HepG2 (cell line): ENCODE measurements around the gene RBM19. TPM values are rescaled to one million over a fixed set of nuclear protein-coding genes. Genes with fewer than 3 reads are reported as not detected.
"Not testable (repeated sequence)": the region's sequence is repeated elsewhere in the genome, so short reads cannot be mapped to it uniquely, and the experiment has no call there.

ENCODE experiments used
- ATAC-seq: fragments of 200-7000 bp; cut with Tn5 transposase; 3 replicates; pipeline ENCODE4 v1.9.1; 2020; ENCODE audit warnings: mild to moderate bottlenecking, moderate library complexity
- BruUV-seq: library from RNA; stranded (reverse); fragments of 400-500 nt; replicated peaks from 2 replicates; lab custom pipeline; 2021; lab: Mats Ljungman, UMichigan
- CTCF ChIA-PET: fragments of 300-600 bp; formaldehyde crosslinking; extraction: SDS; loops from one replicate; lab custom pipeline; 2021; ENCODE audit warnings: low total read pairs, inconsistent platforms, low intra/inter-chr PET ratio; lab: Yijun Ruan, JAX
- POLR2A ChIA-PET: fragments of 350-600 bp; sonication (Branson Sonifier 250); formaldehyde crosslinking; loops from one replicate; lab custom pipeline; 2020; ENCODE audit warnings: antibody characterized with exemption, inconsistent platforms; lab: Yijun Ruan, JAX
- DNase-seq: peaks from one replicate; pipeline ENCODE4 v3.0.0-alpha.2; 2015; ENCODE audit warnings: low spot score
- FAIRE-seq: peaks from 3 replicates; lab custom pipeline; 2011; peaks lifted over from hg19 to GRCh38; lab: Jason Lieb, UNC
- H2AFZ ChIP-seq: one replicate; pipeline ENCODE4 v1.6.1; 2011; ENCODE audit warnings: low read length, inconsistent platforms
- H3K27ac ChIP-seq: fragments of 300-600 bp; 3 replicates; pipeline ENCODE4 v1.8.0; 2011; ENCODE audit warnings: mixed run types, mild to moderate bottlenecking, mixed read lengths, low read length, inconsistent platforms; ENCODE audit not compliant: insufficient read depth; ENCODE audit errors: extremely low read length
- H3K27me3 ChIP-seq, 2 experiments: fragments of 200-600 bp in 1 of 2; 2 replicates in 1 of 2; 3 replicates in 1 of 2; pipeline versions ENCODE4 v1.6.0 to v1.8.0; 2011; ENCODE audit warnings: low read length in 2 of 2, mild to moderate bottlenecking in 2 of 2, moderate library complexity in 2 of 2, inconsistent platforms in 1 of 2; ENCODE audit not compliant: insufficient read depth in 2 of 2, control insufficient read depth in 1 of 2
- H3K36me3 ChIP-seq, 2 experiments: fragments of 200-600 bp in 1 of 2; replicated peaks in 1 of 2; 2 replicates in 1 of 2; 3 replicates in 1 of 2; pipeline versions ENCODE4 v1.5.1 to v1.8.0; 2011; ENCODE audit warnings: low read length in 2 of 2, inconsistent platforms in 1 of 2; ENCODE audit not compliant: insufficient read depth in 2 of 2, control insufficient read depth in 1 of 2
- H3K4me1 ChIP-seq: 2 replicates; pipeline ENCODE4 v1.5.1; 2012; ENCODE audit warnings: low read length, inconsistent platforms; ENCODE audit not compliant: insufficient read depth
- H3K4me2 ChIP-seq: 2 replicates; pipeline ENCODE4 v1.6.0; 2011; ENCODE audit warnings: low read depth, low read length, inconsistent platforms
- H3K4me3 ChIP-seq, 3 experiments: fragments of 200-600 bp in 1 of 3; sonication (generic), shearing (Covaris generic) in 1 of 3; replicated peaks in 1 of 3; 2 replicates each; pipeline ENCODE4 v1.5.1; 2011 to 2016; ENCODE audit warnings: low read length in 3 of 3, inconsistent platforms in 2 of 3, low read depth in 2 of 3, mild to moderate bottlenecking in 2 of 3, control low read depth in 1 of 3, mixed read lengths in 1 of 3; ENCODE audit not compliant: insufficient read depth in 1 of 3
- H3K79me2 ChIP-seq: one replicate; pipeline ENCODE4 v1.6.1; 2011; ENCODE audit warnings: low read length, inconsistent platforms; ENCODE audit not compliant: insufficient read depth
- H3K9ac ChIP-seq: 2 replicates; pipeline ENCODE4 v1.6.0; 2011; ENCODE audit warnings: mild to moderate bottlenecking, low read depth, low read length, inconsistent platforms; ENCODE audit not compliant: insufficient read depth
- H3K9me3 ChIP-seq: 2 replicates; pipeline ENCODE4 v1.5.1; 2012; ENCODE audit warnings: mild to moderate bottlenecking, low read length
- H4K20me1 ChIP-seq: 2 replicates; pipeline ENCODE4 v1.6.0; 2011; ENCODE audit warnings: inconsistent platforms, mild to moderate bottlenecking, low read length, moderate library complexity; ENCODE audit not compliant: insufficient read depth
- BCLAF1 ChIP-seq: fragments of 450-650 bp; IDR thresholded peaks from 2 replicates; pipeline ENCODE4 v1.6.1; 2017; ENCODE audit warnings: mild to moderate bottlenecking
- CREB1 ChIP-seq, 2 experiments: fragments of 450-650 bp in 1 of 2; IDR thresholded peaks; 2 replicates each; pipeline ENCODE4 v1.6.1; 2016 to 2017; ENCODE audit warnings: control low read depth in 1 of 2, mild to moderate bottlenecking in 1 of 2, missing compliant biosample characterization in 1 of 2, missing genetic modification characterization in 1 of 2
- E2F5 ChIP-seq: sonication (generic); formaldehyde crosslinking; conservative IDR thresholded peaks from 2 replicates; pipeline ENCODE4 v1.4.0; 2020; ENCODE audit warnings: missing genetic modification reagents
- ZNF512 ChIP-seq: sonication (generic); formaldehyde crosslinking; IDR thresholded peaks from 2 replicates; pipeline ENCODE4 v1.4.0; 2020; ENCODE audit warnings: mild to moderate bottlenecking, missing genetic modification reagents
- ZNF577 ChIP-seq: sonication (generic); formaldehyde crosslinking; IDR thresholded peaks from 2 replicates; pipeline ENCODE4 v1.4.0; 2020; ENCODE audit warnings: mild to moderate bottlenecking, low read depth, missing genetic modification reagents, borderline replicate concordance
- ZNF619 ChIP-seq: sonication (generic); formaldehyde crosslinking; IDR thresholded peaks from 2 replicates; pipeline ENCODE4 v1.4.0; 2020; ENCODE audit warnings: mild to moderate bottlenecking, missing genetic modification reagents
- ZSCAN22 ChIP-seq: sonication (generic); formaldehyde crosslinking; IDR thresholded peaks from 2 replicates; pipeline ENCODE4 v1.4.0; 2020; ENCODE audit warnings: mild to moderate bottlenecking, missing genetic modification reagents
- WGBS: methylation state at CpG from one replicate; pipeline ENCODE4 v1.1.6; 2017; ENCODE audit warnings: low lambda C conversion rate; 5-methylcytosine and 5-hydroxymethylcytosine counted together
- in situ Hi-C: cut with HindIII; loops from 2 replicates; pipeline ENCODE4 v1.10.0; 2017; ENCODE audit warnings: low pct_unique_long_range_greater_than_20kb; ENCODE audit not compliant: extremely low pct_ligation_motif_present
- intact Hi-C: fragments of 100-400 bp; cut with micrococcal nuclease; formaldehyde crosslinking; loops from one replicate; pipeline ENCODE4 v1.10.0; 2022; ENCODE audit not compliant: unreplicated experiment
- polyA plus RNA-seq, 8 experiments: library from polyadenylated mRNA; depleted of rRNA in 3 of 8; stranded (reverse) in 7 of 8; unstranded in 1 of 8; fragments of >200 nt; fragmentation: Illumina TruSeq in 4 of 8; extraction: Trizol in 4 of 8; gene quantifications; 2 replicates each; pipeline versions ENCODE4 v1.2.1 to v1.2.3, GENCODE V29; 2011 to 2016; ENCODE audit warnings: low read depth in 4 of 8, missing spikeins in 1 of 8, mixed read lengths in 1 of 8; ENCODE audit not compliant: insufficient read depth in 1 of 8
- total RNA-seq, 5 experiments: library from RNA; depleted of rRNA; stranded (reverse); fragments of >200 nt; fragmentation: Illumina TruSeq; extraction: Trizol; gene quantifications; 2 replicates each; pipeline ENCODE4 v1.2.3, GENCODE V29; 2016; ENCODE audit warnings: low read depth in 1 of 5

Gene RBM19
- total and polyA plus RNA-seq, 2 of the 13 experiments (the other 11 are each of a cell fraction or from before 2014, with no cell fraction given), result 19.3 to 32.2 TPM

- H3K4me1 ChIP-seq, H3K9ac ChIP-seq, H3K4me3 ChIP-seq, intact Hi-C loops, H3K9me3 ChIP-seq, H3K4me2 ChIP-seq, in situ Hi-C loops, FAIRE-seq, H3K27ac ChIP-seq, CTCF ChIA-PET, BruUV-seq, POLR2A ChIA-PET, H4K20me1 ChIP-seq, DNase-seq, H3K79me2 ChIP-seq, H3K36me3 ChIP-seq, H2AFZ ChIP-seq, ATAC-seq: not testable (repeated sequence)
- H3K27me3 ChIP-seq, result peaks cover 2 to 18% of the 10 kb centered on the region in 2 experiments; a peak in 4 of 5 replicates
- WGBS, result 13% methylated on average over 7 of the region's 7 CpGs
Observed at GRCh38 chr12:114000261-114000660, 34.1 kb upstream of the RBM19 start.

GRCh38 chr12:113997365-113997764 is 31.2 kb upstream of the RBM19 start:
- ATAC-seq, result no peak
- H3K4me1 ChIP-seq, result no peaks in the 10 kb centered on the region
- H3K79me2 ChIP-seq, result no peaks in the 10 kb centered on the region
- no peak overlapping the region for H3K4me2 ChIP-seq
- H3K4me3 ChIP-seq, result no peak overlapping the region
- no peaks in the 10 kb centered on the region for H3K9me3 ChIP-seq
- no TSS peak for BruUV-seq
- no peak overlapping the region for H3K27ac ChIP-seq
- H4K20me1 ChIP-seq, result no peaks in the 10 kb centered on the region
- no peak for TF ChIP-seq E2F5 (CRISPR knock-in tag)
- no peak for TF ChIP-seq ZSCAN22 (CRISPR knock-in tag)
- no peak for TF ChIP-seq ZNF619
- no peak for TF ChIP-seq ZNF512 (CRISPR knock-in tag)
- peak; percentile 18; the same call in 1 of the 2 replicates for TF ChIP-seq CREB1 (IDR thresholded peaks at IDR 0.05)
- TF ChIP-seq CREB1 (CRISPR knock-in tag; IDR thresholded peaks at IDR 0.05), result no peak
- TF ChIP-seq BCLAF1, result no peak
- TF ChIP-seq ZNF577, result no peak
- TF ChIP-seq, all 625 proteins: peak for 1
- intact Hi-C loops, result no loop called here
- POLR2A ChIA-PET, result no interaction called here
- in situ Hi-C loops, result loop anchor here (25.0 kb wide), 1 partner anchor 1915 kb away; no protein-coding TSS in a partner anchor
- CTCF ChIA-PET, result no interaction called here
- DNase-seq (no peak), FAIRE-seq (no peak)
- Histone ChIP-seq H3K36me3 (no peaks in the 10 kb centered on the region), H2AFZ (no peak overlapping the region), H3K9ac (no peak overlapping the region), H3K27me3 (peaks cover 1 to 14% of the 10 kb centered on the region in 2 experiments; a peak in 4 of 5 replicates)
- WGBS, result 0% methylated on average over 3 of the region's 3 CpGs
